Measurements from ENCODE around the gene GALNT10. TPM values are rescaled to one million over a fixed set of nuclear protein-coding genes. Genes with fewer than 3 reads are reported as not detected.

GALNT10 gene
- total RNA-seq, 1 experiment from 2014 or later, result 68.2 TPM

DNA sequence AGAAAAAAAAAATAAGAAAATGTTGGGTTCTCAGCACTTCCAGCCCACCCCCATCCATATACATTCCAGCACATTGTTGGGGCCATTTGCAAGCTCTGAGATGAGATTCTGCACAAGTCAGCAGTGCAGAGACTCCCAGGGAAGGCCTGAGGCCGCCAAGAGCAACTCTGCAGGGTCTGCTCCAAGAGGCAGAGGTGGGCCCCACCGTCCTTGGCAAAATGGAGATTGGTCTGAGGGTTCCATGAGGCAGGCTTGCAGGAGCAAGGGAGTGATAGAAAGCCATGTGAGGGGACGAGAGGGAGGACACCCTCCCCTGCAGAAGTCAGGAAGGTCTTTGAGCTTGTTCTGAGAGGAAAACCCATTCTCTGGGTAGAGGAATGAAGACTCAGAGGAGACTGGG is 203.3 kb downstream of the GALNT10 start:
- CTCF ChIA-PET, result interaction anchor here (0.5 to 0.7 kb wide), 3 partner anchors 144 to 337 kb away, joined by 3 to 5 read pairs (median 4); no protein-coding TSS in a partner anchor
- peaks cover 79% of the 10 kb centered on the region for H3K4me1 Mint-ChIP-seq (ENCODE audit: low read depth, unreplicated experiment)
- no peaks in the 10 kb centered on the region for H3K27me3 Mint-ChIP-seq (ENCODE audit: unreplicated experiment)
- H3K4me3 Mint-ChIP-seq (ENCODE audit: low read depth, unreplicated experiment), result no peak overlapping the region
- no peak for DNase-seq
- TF ChIP-seq, protein P1, sequence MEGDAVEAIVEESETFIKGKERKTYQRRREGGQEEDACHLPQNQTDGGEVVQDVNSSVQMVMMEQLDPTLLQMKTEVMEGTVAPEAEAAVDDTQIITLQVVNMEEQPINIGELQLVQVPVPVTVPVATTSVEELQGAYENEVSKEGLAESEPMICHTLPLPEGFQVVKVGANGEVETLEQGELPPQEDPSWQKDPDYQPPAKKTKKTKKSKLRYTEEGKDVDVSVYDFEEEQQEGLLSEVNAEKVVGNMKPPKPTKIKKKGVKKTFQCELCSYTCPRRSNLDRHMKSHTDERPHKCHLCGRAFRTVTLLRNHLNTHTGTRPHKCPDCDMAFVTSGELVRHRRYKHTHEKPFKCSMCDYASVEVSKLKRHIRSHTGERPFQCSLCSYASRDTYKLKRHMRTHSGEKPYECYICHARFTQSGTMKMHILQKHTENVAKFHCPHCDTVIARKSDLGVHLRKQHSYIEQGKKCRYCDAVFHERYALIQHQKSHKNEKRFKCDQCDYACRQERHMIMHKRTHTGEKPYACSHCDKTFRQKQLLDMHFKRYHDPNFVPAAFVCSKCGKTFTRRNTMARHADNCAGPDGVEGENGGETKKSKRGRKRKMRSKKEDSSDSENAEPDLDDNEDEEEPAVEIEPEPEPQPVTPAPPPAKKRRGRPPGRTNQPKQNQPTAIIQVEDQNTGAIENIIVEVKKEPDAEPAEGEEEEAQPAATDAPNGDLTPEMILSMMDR (IDR thresholded peaks at IDR 0.05; ENCODE audit: unreplicated experiment), result no peak
- no peaks in the 10 kb centered on the region for H3K9me3 Mint-ChIP-seq (ENCODE audit: low read depth, unreplicated experiment)
- no TSS peak for BruUV-seq (replicated peaks)
- peaks cover 22% of the 10 kb centered on the region for H3K36me3 Mint-ChIP-seq (ENCODE audit: insufficient read depth, unreplicated experiment)
- no peak overlapping the region for H3K27ac Mint-ChIP-seq (ENCODE audit: unreplicated experiment)
- intact Hi-C loops (cut with micrococcal nuclease; ENCODE audit: unreplicated experiment), result loop anchor here (2.0 kb wide), 3 partner anchors 25 to 197 kb away; no protein-coding TSS in a partner anchor

DNA sequence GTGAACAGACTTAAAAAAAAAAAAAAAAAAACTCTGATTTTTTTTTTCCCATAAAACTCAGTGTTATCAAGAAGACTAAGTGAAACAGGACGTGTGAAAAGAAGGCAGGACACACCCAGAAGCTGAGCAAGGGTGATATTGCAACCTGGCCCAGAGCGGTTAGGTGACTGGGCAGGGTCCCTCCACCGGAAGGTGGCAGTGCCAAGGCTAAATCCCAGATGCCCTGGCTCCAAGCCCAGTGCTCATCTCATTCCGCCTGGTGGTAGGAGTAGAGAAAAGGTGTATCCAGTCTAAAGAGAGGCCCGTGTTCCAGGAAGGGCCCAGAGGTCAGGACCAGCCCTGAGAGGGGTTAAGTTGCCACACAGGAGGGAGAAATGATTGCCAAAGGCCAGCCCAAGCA is 203.8 kb downstream of the GALNT10 start:
- no TSS peak for BruUV-seq (replicated peaks)
- peak; percentile 50 for DNase-seq
- CTCF ChIA-PET, result interaction anchor here (0.5 to 0.7 kb wide), 5 partner anchors 11 to 338 kb away, joined by 3 to 5 read pairs (median 4); no protein-coding TSS in a partner anchor
- H3K36me3 Mint-ChIP-seq (ENCODE audit: insufficient read depth, unreplicated experiment), result peaks cover 22% of the 10 kb centered on the region
- no peak overlapping the region for H3K4me3 Mint-ChIP-seq (ENCODE audit: low read depth, unreplicated experiment)
- intact Hi-C loops (cut with micrococcal nuclease; ENCODE audit: unreplicated experiment), result loop anchor here (2.0 kb wide), 3 partner anchors 26 to 198 kb away; no protein-coding TSS in a partner anchor
- H3K27me3 Mint-ChIP-seq (ENCODE audit: unreplicated experiment), result no peaks in the 10 kb centered on the region
- H3K9me3 Mint-ChIP-seq (ENCODE audit: low read depth, unreplicated experiment), result no peaks in the 10 kb centered on the region
- peaks cover 78% of the 10 kb centered on the region for H3K4me1 Mint-ChIP-seq (ENCODE audit: low read depth, unreplicated experiment)
- H3K27ac Mint-ChIP-seq (ENCODE audit: unreplicated experiment), result no peak overlapping the region
- TF ChIP-seq, protein P1 (IDR thresholded peaks at IDR 0.05; ENCODE audit: unreplicated experiment), result peak; percentile 18

GRCh38 chr5:154395407-154396106 is 205.0 kb downstream of the GALNT10 start:
- Mint-ChIP-seq H3K4me1 (ENCODE audit: low read depth, unreplicated experiment) (peaks cover 67% of the 10 kb centered on the region), H3K27ac (ENCODE audit: unreplicated experiment) (peak overlapping the region; percentile 34), H3K27me3 (ENCODE audit: unreplicated experiment) (no peaks in the 10 kb centered on the region), H3K4me3 (ENCODE audit: low read depth, unreplicated experiment) (no peak overlapping the region), H3K36me3 (ENCODE audit: insufficient read depth, unreplicated experiment) (peaks cover 22% of the 10 kb centered on the region), H3K9me3 (ENCODE audit: low read depth, unreplicated experiment) (no peaks in the 10 kb centered on the region)
- no TSS peak for BruUV-seq (replicated peaks)
- intact Hi-C loops (cut with micrococcal nuclease; ENCODE audit: unreplicated experiment), result loop anchor here (2.0 kb wide), 4 partner anchors 27 to 323 kb away; no protein-coding TSS in a partner anchor
- CTCF ChIA-PET, result interaction anchor here (0.6 to 1.4 kb wide), 5 partner anchors 9 to 327 kb away, joined by 3 to 7 read pairs (median 4); no protein-coding TSS in a partner anchor
- TF ChIP-seq, protein P1 (IDR thresholded peaks at IDR 0.05; ENCODE audit: unreplicated experiment), result no peak
- DNase-seq, result peak; percentile 80

- no peak for DNase-seq
- intact Hi-C loops (cut with micrococcal nuclease; ENCODE audit: unreplicated experiment), result loop anchor here (2.0 kb wide), 1 partner anchor 323 kb away; no protein-coding TSS in a partner anchor
- no peak overlapping the region for H3K4me3 Mint-ChIP-seq (ENCODE audit: low read depth, unreplicated experiment)
- no peaks in the 10 kb centered on the region for H3K27me3 Mint-ChIP-seq (ENCODE audit: unreplicated experiment)
- peak overlapping the region; percentile 34 for H3K27ac Mint-ChIP-seq (ENCODE audit: unreplicated experiment)
- H3K9me3 Mint-ChIP-seq (ENCODE audit: low read depth, unreplicated experiment), result no peaks in the 10 kb centered on the region
- CTCF ChIA-PET, result interaction anchor here (0.6 to 1.4 kb wide), 2 partner anchors 199 to 203 kb away, joined by 3 to 7 read pairs; no protein-coding TSS in a partner anchor
- no TSS peak for BruUV-seq (replicated peaks)
- peaks cover 22% of the 10 kb centered on the region for H3K36me3 Mint-ChIP-seq (ENCODE audit: insufficient read depth, unreplicated experiment)
- TF ChIP-seq, protein P1 (IDR thresholded peaks at IDR 0.05; ENCODE audit: unreplicated experiment), result no peak
- H3K4me1 Mint-ChIP-seq (ENCODE audit: low read depth, unreplicated experiment), result peaks cover 61% of the 10 kb centered on the region
These were observed 205.6 kb downstream of the GALNT10 start for GRCh38 chr5:154396128-154396527.
